GM18907 (cell line): Measurements from ENCODE around the gene TMEM237.
A peak's percentile ranks its signal among the peaks of the same experiment; 100 is the strongest.
"Not testable (repeated sequence)": the region's sequence is repeated elsewhere in the genome, so short reads cannot be mapped to it uniquely, and the experiment has no call there.

Experiments
- ATAC-seq: cut with Tn5 transposase; IDR thresholded peaks from one replicate; pipeline ENCODE4 v1.9.1; 2021; ENCODE audit warnings: mild to moderate bottlenecking, moderate library complexity; ENCODE audit not compliant: unreplicated experiment

TMEM237 gene

DNA sequence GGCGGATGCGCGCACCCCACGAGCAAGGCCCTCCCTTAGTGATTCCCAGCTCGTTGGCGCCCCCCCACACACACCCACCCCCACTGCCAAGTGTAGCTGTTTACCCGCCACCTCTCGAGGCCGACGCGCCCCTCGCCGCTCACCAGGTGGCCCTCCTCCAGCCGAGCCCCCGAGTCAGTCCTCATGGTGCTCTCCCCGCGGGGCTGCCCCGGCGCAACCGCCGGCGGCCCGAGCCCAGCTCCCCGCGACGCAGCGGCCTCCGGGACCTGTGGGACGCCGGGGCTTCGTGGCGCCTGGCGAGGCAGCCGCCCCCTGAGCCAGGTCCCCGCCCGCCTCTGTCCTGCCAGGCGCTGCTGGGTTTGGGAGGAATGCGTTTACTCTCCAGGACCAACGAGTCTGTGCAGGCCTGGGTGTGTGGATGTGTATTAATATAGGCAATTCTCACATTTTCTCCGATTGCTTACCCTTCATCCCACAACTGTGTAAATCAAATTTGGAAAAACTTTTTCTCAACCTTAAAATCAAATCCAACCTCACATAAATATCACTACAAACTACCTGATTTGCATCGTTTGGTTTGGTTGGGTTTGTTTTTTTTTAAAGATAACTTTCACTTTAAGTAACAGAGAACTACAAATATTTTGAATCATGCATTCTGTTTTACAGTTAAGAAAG is at the start of gene TMEM237:
Gene TMEM237 (minus strand): TSS at position 288 of the 675 bp plus-strand sequence. CDS start 103 bp downstream, at position 185.
- ATAC-seq, result peak; percentile 59

- no peak for ATAC-seq
Observed at GRCh38 chr2:201685156-201685555, 41.9 kb upstream of the TMEM237 start.

GRCh38 chr2:201680743-201681142 is 37.4 kb upstream of the TMEM237 start:
- no peak for ATAC-seq

- ATAC-seq, result no peak
Observed at GRCh38 chr2:201678401-201678800, 35.1 kb upstream of the TMEM237 start.

GRCh38 chr2:201675454-201675853 is 32.2 kb upstream of the TMEM237 start:
- no peak for ATAC-seq

GRCh38 chr2:201674794-201675193 is 31.5 kb upstream of the TMEM237 start:
- no peak for ATAC-seq

DNA sequence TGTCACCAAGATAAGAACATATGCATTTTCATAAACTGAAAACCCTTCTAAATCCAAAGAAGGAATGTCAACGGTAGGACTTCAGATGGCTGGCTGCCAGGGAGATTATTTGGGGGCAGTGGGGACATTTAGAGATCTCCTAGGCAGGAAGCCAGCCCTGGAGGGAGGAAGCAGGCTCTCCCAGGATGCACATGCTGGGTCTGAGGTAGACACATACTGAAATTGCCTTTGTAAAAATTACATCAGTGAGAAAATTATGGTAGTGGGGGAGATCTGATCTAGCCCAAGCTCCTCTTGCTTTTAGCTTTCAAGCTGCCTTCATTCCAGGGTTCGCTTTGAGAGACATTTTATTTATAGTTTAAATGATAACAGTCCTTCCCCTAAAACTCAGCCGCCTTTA is 31.0 kb upstream of the TMEM237 start:
- ATAC-seq, result no peak

- ATAC-seq, result no peak
Observed at GRCh38 chr2:201673546-201673945, 30.2 kb upstream of the TMEM237 start.

DNA sequence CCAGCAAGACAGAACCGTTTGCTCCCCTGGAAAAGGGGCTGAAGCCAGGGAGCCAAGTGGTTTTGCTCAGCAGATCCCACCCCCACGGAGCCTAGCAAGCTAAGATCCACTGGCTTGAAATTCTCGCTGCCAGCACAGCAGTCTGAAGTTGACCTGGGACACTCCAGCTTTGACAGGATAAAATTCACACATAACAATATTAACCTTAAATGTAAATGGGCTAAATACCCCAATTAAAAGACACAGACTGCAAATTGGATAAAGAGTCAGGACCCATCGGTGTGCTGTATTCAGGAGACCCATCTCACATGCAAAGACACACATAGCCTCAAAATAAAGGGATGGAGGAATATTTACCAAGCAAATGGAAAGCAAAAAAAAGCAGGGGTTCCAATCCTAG is 27.9 kb upstream of the TMEM237 start:
- ATAC-seq, result not testable (repeated sequence)

DNA sequence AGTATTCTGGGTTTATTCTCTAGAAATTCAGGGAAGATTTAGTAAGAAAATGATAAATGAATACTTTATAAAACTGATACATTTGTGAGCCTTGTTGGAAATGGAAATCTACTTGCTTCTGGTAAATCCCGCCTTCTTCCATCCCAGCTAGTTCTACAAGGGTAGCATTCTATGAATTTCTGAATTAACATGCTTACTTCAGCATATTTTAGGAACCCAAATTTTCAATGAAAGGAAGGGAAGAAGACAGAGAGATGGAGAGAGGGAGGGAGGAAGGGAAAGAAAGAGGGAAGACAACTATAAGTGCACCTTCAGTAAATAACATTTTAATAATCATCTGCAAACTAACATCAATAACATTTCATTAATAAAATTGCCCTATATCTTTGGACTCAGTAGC is 26.6 kb upstream of the TMEM237 start:
- ATAC-seq, result no peak

DNA sequence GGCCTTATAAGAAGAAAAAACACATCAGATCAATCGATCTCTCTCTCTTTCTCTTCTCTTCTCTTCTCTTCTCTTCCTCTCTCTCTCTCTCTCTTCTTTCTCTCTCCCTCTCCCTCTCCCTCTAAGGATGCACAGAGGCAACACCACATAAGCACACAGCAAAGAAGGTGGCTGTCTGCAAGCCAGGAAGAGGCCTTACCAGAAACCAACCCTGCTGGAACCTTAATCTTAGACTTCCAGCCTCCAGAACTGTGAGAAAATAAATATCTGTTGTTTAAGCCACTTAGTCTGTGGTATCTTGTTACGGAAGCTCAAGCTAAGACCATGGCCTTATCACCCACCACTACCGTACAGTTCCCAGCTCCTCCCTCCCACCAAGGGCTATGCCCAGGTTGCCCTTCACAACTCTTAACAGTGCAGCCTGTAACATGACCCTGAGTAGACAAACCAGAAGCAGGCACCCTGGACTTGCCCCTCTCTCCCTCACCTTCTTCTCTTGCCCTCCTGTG is 25.2 kb upstream of the TMEM237 start:
- ATAC-seq, result no peak

DNA sequence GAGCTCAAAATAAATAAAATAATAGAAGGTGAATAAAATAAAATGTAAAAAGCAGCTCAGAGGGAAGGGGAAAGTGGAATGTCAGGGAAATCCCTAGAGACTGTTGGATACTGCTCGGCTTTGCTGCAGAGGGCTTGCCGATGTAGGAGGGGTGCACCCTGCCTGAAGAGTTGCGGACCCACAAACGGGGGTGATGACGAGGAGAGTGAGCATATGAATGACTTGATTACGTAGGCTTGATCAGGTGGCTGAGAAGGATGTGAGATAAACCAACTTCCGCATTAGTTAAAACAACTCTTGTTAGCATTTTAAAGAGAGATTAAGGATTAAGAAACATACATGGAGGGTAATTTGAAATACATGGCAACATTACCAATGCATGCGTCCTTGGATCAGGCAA is 21.0 kb upstream of the TMEM237 start:
- ATAC-seq, result no peak

DNA sequence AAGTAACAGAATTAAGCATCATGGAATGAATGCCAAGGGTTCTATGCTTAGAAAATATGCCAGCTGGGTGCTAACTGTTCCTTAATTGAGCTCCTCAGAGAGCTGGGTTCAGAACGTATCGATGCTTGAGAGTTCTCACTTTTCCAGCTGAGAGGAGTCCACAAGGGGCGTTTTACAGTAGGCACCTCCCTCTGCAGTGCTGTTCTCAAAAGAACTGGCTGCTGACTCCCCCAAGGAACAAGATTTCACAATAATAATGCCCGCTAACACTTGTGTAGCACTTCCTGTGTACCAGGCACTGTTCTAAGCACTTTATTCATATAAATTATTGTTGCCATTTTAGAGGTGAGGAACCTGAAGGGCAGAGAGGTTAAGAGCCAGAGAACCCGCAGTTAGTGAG is 18.1 kb upstream of the TMEM237 start:
- no peak for ATAC-seq

DNA sequence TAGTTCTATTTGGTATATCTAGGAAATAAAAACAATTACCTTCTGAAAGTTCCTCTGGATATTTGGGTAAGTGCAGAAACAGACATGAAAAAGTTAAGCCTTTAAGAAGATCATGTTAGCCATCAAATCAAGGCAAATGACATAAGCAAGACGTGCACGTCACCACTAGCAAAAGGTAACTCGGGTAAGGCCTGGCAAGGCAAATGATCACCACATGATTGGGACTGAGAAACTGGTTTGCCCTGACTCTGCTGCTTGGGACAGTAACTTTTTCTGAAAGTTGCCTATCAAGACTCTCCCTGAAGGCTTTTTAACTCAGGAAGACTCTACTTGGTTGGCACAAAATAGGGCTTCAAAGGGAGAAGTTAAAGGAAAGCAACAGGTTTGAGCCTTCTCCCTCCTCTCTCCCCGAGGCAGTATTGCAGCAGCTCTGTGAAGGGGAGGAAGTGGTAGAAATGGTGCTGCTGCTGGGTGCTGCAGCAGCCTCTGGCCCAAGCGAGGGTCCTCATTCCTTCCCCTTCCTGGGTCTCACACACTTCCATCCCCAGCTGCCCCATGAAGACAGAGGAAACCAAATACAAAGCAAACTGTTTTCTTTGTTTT is 17.1 kb upstream of the TMEM237 start:
- no peak for ATAC-seq

DNA sequence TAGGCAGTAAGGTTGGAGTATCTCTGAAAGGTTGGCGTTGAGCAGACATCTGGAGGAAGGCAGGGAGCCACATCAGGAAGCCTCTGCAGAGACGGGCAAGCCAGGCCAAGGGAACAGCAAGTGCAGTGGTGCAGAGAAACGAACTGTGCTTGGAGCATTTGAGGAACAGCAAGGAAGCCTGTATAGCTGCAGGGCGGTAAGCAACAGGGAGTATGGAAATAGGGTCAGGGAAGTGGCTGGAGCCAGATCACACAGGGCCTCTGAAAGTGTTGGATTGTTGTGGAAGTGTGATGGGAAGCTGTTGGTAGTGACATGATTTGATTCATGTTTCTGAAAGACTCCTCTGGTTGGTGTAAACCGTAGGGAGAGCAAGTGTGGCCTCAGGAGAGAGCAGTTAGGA is 13.4 kb upstream of the TMEM237 start:
- ATAC-seq, result no peak

DNA sequence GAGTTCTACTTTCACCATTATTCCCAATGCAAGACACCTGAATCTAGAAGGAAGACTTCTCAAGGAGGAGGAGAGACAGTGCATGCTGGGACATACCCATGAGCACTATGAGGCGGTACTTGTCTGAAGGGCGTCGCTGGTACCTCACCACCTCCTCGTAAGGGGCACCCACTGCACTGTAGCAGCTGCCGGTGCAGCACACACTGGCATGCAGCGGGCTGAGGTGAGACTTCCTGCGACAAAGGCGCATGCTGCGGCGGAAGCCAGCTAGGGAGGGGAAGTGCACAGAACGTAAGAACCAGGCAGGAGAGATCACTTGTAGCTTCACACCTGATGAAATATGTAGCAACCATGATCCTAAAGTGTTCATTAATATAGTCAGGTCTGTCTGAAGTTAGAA is 12.8 kb upstream of the TMEM237 start:
- no peak for ATAC-seq

DNA sequence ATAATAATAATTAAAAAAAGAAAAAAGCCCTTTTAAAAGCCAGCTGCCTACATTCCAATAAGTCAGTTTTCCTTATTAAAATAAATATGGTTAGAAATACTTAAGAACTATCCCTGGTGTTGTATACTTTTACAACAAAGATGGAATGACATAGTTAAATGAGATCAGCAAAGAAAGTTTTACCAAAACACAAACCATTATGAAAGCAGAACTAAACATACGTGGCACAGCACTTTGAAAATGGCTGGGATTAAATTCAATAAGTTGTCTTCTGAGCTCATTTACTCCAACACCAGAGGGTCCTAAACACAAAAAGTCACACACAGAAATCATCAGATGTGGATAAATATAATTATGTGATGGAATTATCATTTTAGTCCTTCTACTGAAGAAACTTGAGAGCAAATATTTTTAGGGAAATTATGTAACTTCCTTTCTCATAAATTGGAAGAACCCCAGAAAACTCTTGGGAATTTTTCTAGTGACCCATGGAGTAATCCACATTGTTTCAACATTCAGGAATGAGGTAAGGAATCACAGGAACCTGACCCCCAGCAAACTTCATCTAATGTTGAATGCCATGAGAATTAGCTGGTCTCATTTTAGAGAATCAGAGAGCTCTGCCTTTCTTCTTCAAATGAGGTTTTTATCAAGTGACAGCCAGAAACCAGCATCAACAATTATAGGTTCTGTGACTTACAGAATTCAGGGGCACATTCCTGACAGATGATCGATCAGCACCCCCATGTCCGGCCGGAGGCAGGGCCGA is 11.5 kb upstream of the TMEM237 start:
- ATAC-seq, result no peak

DNA sequence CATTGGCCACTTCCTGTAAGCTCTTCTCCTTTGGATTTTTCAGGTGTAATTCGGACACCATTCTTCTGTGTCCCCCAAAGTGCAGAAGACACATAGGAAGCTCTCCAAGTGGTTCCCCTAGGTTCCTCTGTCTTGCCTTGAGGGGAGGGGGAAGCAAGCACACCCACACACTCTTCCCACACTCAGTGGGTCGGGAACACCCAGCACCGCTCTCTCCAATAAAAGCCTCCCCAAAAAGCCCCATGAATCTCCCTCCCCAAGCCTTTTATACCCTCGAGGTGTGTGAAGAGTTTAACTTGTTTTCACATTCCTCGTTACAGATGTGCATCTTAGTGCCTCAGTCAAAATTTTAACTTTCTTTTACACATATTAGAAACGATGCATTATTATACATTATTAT is 9.9 kb upstream of the TMEM237 start:
- ATAC-seq, result no peak

GRCh38 chr2:201649442-201649841 is 6.1 kb upstream of the TMEM237 start:
- no peak for ATAC-seq

GRCh38 chr2:201647431-201647830 is 4.1 kb upstream of the TMEM237 start:
- ATAC-seq, result no peak

DNA sequence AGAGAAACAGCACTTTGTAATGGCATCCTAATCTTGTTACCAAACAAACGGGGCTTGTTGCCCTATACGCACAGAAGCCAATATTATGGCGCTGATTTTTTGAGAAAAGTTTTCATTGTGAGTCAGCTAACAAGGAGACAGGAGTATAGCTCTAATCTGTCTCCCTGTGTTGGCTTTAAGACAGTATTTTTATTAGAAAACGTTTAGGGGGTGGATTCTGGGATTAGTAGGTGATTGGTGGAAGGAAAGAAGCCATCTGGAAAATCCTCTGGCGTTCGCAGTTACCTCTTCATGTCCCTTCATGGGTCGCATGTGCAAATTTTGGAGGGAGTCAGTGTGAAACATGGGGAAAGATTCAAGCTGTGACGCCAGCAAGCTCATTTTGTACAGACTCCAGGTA is 698 bp upstream of the TMEM237 start:
- no peak for ATAC-seq
